H7 (cell line): ENCODE results near the gene GDF11. TPM values are rescaled to one million over a fixed set of nuclear protein-coding genes. Genes with fewer than 3 reads are reported as not detected.
"Not testable (repeated sequence)": the region's sequence is repeated elsewhere in the genome, so short reads cannot be mapped to it uniquely, and the experiment has no call there.

Experiments
- DNase-seq: peaks from one replicate; pipeline ENCODE4 v3.0.0; 2012
- H3K27me3 ChIP-seq: 2 replicates; pipeline ENCODE4 v1.6.0; 2011; ENCODE audit warnings: mild to moderate bottlenecking, low read length; ENCODE audit not compliant: control insufficient read depth, insufficient read depth
- H3K36me3 ChIP-seq: replicated peaks from 2 replicates; pipeline ENCODE4 v1.5.1; 2011; ENCODE audit warnings: low read length; ENCODE audit not compliant: control insufficient read depth, insufficient read depth
- H3K4me3 ChIP-seq: 2 replicates; pipeline ENCODE4 v1.5.1; 2011; ENCODE audit warnings: low read depth, mild to moderate bottlenecking, control low read depth, low read length, moderate library complexity; ENCODE audit not compliant: insufficient read depth
- total RNA-seq: library from RNA; depleted of rRNA; stranded (reverse); fragments of >200 nt; shearing (Covaris generic); gene quantifications from 2 replicates; pipeline ENCODE4 v1.2.3, GENCODE V29; 2014

GDF11 gene
- total RNA-seq, 1 experiment from 2014 or later, result 11.1 TPM

GRCh38 chr12:55755246-55755645 lies 12.3 kb downstream of the GDF11 start:
- H3K4me3 ChIP-seq, result no peak overlapping the region
- no peaks in the 10 kb centered on the region for H3K27me3 ChIP-seq
- DNase-seq, result no peak
- H3K36me3 ChIP-seq, result peaks cover 31% of the 10 kb centered on the region

- Histone ChIP-seq H3K36me3 (peaks cover 18% of the 10 kb centered on the region), H3K27me3 (no peaks in the 10 kb centered on the region), H3K4me3 (no peak overlapping the region)
- no peak for DNase-seq
Measured at GRCh38 chr12:55757701-55758100, 14.8 kb downstream of the GDF11 start.

- H3K4me3 ChIP-seq, H3K27me3 ChIP-seq, DNase-seq: not testable (repeated sequence)
- H3K36me3 ChIP-seq, result peaks cover 15% of the 10 kb centered on the region
Measured at GRCh38 chr12:55758575-55758974, 15.7 kb downstream of the GDF11 start.

DNA sequence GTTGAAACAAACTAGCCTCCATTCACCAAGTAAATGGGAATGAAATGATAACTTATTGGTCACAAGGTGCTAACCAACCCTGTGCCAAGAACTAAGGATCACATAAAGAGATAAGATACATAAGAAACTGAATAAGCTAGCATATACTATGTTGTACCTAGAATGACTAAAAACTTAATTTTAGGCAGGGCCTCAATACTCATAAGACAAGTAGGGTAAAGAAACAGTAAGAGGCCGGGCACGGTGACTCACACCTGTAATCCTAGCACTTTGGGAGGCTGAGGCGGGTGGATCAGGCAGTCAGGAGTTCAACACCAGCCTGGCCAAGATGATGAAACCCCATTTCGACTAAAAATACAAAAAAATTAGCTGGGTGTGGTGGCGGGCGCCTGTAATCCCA lies 17.7 kb downstream of the GDF11 start:
- H3K36me3 ChIP-seq, result peaks cover 15% of the 10 kb centered on the region
- no peak for DNase-seq
- H3K27me3 ChIP-seq, result no peaks in the 10 kb centered on the region
- H3K4me3 ChIP-seq, result no peak overlapping the region

DNA sequence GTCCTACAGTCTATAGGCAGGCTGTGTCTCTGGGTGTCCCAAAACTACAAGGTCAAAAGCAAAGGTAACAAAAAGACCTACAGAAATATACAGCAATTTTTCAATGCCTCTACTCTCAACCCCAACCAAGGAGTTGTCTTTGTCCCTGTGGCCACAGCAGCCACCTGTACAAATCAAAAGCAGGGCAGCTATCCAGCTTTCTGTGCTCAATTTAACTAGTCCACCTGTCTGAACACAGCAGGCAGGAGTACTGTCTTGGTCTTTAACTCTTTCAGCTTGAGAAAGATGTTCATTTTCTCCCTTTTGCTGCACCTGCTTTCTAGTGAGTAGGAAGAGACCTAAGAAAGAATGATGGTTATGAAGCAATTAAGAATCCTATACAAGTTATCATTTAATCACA lies 19.7 kb downstream of the GDF11 start:
- no peak for DNase-seq
- no peak overlapping the region for H3K4me3 ChIP-seq
- H3K27me3 ChIP-seq, result no peaks in the 10 kb centered on the region
- H3K36me3 ChIP-seq, result peaks cover 8% of the 10 kb centered on the region

DNA sequence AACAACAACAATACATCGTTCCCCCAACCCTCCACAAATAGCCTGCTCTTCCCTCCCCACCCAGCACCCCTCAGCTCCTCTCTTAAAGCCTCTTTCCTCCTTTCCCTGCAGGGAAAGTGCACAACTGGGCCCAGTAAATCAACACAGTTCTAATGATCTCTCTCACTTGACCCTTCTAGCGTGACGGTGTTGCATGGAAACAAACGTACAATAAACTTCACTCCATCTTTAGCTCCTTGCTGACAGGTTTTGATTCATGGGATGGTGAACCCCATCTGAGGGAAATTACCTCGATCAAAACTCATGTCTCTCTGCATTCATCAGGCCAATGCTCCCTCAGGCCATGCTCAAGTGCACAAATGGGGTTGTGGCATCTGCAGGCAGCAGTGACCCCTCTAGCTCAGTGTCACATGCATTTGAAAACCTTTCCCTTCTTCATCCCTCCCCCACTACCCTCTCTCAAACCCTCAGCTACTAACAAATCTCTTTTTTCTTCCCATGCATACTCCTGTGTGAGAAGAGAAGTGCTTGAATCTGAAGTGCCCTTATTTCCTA lies 22.9 kb downstream of the GDF11 start:
- no peaks in the 10 kb centered on the region for H3K27me3 ChIP-seq
- DNase-seq, result no peak
- no peak overlapping the region for H3K4me3 ChIP-seq
- peaks cover 2% of the 10 kb centered on the region for H3K36me3 ChIP-seq

DNA sequence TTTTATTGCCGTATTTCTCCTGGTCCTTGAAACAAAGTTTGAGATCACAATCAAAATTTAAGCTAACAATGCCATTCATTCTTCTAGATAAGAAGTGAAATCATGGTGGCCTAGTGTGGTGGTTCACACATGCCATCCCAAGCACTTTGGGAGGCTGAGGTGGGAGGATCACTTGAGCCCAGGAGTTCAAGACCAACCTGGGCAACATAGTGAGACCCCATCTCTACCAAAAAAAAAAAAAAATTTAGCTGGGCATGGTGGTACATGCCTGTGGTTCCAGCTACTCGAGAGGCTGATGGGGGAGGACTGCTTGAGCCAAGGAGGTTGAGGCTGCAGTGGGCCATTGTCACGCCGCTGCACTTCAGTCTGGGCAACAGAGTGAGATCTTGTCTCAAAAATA lies 24.2 kb downstream of the GDF11 start:
- peaks cover 5% of the 10 kb centered on the region for H3K36me3 ChIP-seq
- DNase-seq, result no peak
- no peaks in the 10 kb centered on the region for H3K27me3 ChIP-seq
- no peak overlapping the region for H3K4me3 ChIP-seq

DNA sequence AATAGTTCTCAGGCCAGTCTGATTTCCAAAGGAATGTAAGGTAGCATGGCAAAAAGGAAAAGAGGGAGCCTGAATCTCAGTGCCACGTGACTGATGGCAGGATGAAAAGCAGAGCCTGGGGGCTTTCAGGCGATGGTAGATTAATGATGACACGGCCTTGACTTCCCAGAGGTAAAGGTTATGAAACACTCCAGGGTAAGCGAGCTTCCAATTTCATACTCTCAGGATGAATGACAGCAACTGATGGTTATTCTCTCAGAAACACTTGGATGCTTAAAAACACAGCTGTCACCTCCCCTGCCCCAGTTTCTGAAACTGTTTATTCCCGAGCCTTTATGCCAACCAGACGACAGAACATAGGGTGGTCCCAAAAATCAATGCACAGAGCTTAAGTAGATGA lies 28.8 kb downstream of the GDF11 start:
- Histone ChIP-seq H3K27me3 (no peaks in the 10 kb centered on the region), H3K36me3 (peaks cover 4% of the 10 kb centered on the region), H3K4me3 (no peak overlapping the region)
- no peak for DNase-seq

GRCh38 chr12:55777856-55778255 lies 34.9 kb downstream of the GDF11 start:
- Histone ChIP-seq H3K36me3 (peaks cover 10% of the 10 kb centered on the region), H3K4me3 (no peak overlapping the region), H3K27me3 (no peaks in the 10 kb centered on the region)
- no peak for DNase-seq

DNA sequence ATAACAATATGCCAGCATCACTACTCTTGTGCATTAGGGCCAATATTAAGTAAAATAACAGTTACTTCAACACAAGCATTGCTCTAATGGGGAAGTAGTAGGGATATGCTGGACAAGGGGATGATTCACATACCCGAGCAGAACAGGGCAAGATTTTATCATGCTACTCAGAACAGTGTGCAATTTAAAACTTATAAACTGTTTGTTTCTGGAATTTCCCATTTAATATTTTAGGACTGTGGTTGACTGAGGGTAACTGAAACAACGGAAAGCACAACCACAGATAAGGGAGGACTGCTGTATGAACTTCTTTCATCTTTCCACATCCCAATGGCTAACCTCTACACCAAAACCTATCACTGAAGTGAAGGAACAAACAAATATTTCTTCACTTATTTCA lies 37.8 kb downstream of the GDF11 start:
- Histone ChIP-seq H3K27me3 (no peaks in the 10 kb centered on the region), H3K4me3 (no peak overlapping the region), H3K36me3 (peaks cover 21% of the 10 kb centered on the region)
- DNase-seq, result no peak

DNA sequence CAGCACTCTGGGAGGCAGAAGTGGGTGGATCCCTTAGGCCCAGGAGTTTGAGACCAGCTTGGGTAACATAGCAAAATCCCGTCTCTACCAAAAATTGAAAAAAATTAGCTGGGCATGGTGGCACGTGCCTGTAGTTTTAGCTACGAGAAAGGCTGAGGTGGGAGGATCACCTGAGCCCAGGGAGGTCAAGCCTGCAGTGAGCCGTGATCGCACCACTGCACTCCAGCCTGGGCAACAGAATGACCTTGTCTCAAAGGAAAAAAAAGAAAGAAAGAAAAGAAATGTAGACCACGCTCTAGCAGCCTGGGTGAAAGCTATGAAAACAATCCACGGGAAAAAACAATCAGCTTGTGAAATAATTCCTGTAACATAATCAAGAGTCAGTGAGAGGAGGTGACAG lies 45.6 kb downstream of the GDF11 start:
- Histone ChIP-seq H3K4me3 (no peak overlapping the region), H3K27me3 (no peaks in the 10 kb centered on the region), H3K36me3 (peaks cover 20% of the 10 kb centered on the region)
- no peak for DNase-seq

DNA sequence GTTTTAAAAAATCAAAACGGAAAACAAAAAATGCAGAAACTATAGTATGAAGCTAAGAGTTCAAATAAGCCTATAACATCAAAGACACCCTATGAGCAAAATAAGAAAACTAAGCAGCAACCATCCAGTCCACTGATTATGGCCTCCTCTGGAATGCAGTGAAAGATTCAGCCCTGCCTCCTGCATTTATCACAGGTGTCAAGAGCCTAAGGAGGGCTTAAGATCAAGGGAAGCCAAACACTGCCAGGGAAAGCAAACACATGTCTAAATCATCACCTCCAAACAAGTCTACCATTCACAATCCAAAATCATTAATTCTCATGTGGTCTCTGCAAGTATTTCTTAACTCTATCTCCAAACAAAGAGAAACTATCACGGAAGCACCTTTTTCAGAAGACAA lies 46.2 kb downstream of the GDF11 start:
- peaks cover 22% of the 10 kb centered on the region for H3K36me3 ChIP-seq
- DNase-seq, result no peak
- no peaks in the 10 kb centered on the region for H3K27me3 ChIP-seq

GRCh38 chr12:55789893-55790292 lies 47.0 kb downstream of the GDF11 start:
- Histone ChIP-seq H3K27me3 (no peaks in the 10 kb centered on the region), H3K4me3 (no peak overlapping the region), H3K36me3 (peaks cover 20% of the 10 kb centered on the region)
- DNase-seq, result no peak

More for the DNA sequence above, 46.2 kb downstream of the GDF11 start:
- H3K4me3 ChIP-seq, result no peak overlapping the region

GRCh38 chr12:55795950-55796349 lies 53.0 kb downstream of the GDF11 start:
- H3K4me3 ChIP-seq, result no peak overlapping the region
- no peaks in the 10 kb centered on the region for H3K27me3 ChIP-seq
- DNase-seq, result no peak
- H3K36me3 ChIP-seq, result peaks cover 24% of the 10 kb centered on the region

DNA sequence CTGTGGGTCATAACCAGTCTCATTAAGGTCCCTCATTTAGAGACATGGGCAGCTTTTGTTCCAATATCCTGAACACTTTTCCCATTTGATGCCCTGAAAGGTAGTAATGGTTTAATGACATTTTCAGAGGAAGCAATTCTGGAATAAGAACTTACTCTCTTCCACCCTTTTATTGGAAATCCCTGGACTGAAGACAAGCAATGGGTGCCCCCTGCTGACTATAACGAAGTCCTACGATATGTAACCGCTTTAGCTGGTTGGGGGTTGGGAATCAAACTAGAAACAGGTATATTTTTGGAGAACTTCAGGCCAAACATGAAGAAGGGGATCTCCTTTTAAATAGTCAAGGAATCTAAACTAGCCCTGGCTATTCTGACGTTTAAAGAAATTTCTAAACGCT lies 54.1 kb downstream of the GDF11 start:
- Histone ChIP-seq H3K27me3 (no peaks in the 10 kb centered on the region), H3K36me3 (peaks cover 25% of the 10 kb centered on the region), H3K4me3 (no peak overlapping the region)
- DNase-seq, result peak; percentile 50

GRCh38 chr12:55797550-55797949 lies 54.6 kb downstream of the GDF11 start:
- H3K36me3 ChIP-seq, result peaks cover 25% of the 10 kb centered on the region
- no peak overlapping the region for H3K4me3 ChIP-seq
- DNase-seq, result no peak
- H3K27me3 ChIP-seq, result no peaks in the 10 kb centered on the region
